Adrenal gland (tissue), 12 donors: ENCODE results near the gene PCDHGA8. TPM values are rescaled to one million over a fixed set of nuclear protein-coding genes. Genes with fewer than 3 reads are reported as not detected.
"Not testable (repeated sequence)": the region's sequence is repeated elsewhere in the genome, so short reads cannot be mapped to it uniquely, and the experiment has no call there.

Source experiments
- DNase-seq, 7 donors: peaks; one replicate each; pipeline ENCODE4 v3.0.0-alpha.2; 2019 to 2020
- H3K27ac ChIP-seq, 5 donors: fragments of 200-600 bp; sonication (generic) in 4 of 5; 1 replicate in 3 of 5; 2 replicates in 2 of 5; pipeline versions ENCODE4 v1.5.1 to v1.8.0; 2016 to 2020; ENCODE audit warnings: mild to moderate bottlenecking in 1 of 5
- H3K27me3 ChIP-seq: fragments of 200-600 bp; 2 replicates; pipeline ENCODE4 v1.8.0; 2021
- H3K36me3 ChIP-seq, 2 donors: fragments of 200-600 bp; replicated peaks in 1 of 2; 1 replicate in 1 of 2; 2 replicates in 1 of 2; pipeline versions ENCODE4 v1.5.1 to v1.8.0; 2018 to 2022
- H3K4me1 ChIP-seq, 2 donors: fragments of 200-600 bp; replicated peaks in 1 of 2; 1 replicate in 1 of 2; 2 replicates in 1 of 2; pipeline versions ENCODE4 v1.5.1 to v1.8.0; 2018 to 2021
- H3K4me3 ChIP-seq, 4 donors: fragments of 200-600 bp; sonication (generic) in 3 of 4; one replicate each; pipeline ENCODE4 v1.5.1; 2016 to 2018
- H3K9me3 ChIP-seq, 3 donors: fragments of 200-600 bp; sonication (generic) in 1 of 3; replicated peaks in 1 of 3; 1 replicate in 2 of 3; 2 replicates in 1 of 3; pipeline versions ENCODE4 v1.5.1 to v1.8.0; 2016 to 2021
- CTCF ChIP-seq, 6 experiments: fragments of 450-650 bp in 4 of 6; fragments of 200-600 bp in 2 of 6; sonication (generic) in 1 of 6; IDR thresholded peaks; 1 replicate in 5 of 6; 2 replicates in 1 of 6; pipeline versions ENCODE4 v1.5.1 to v1.8.0; 2016 to 2021; ENCODE audit warnings: antibody characterized with exemption in 6 of 6, mild to moderate bottlenecking in 2 of 6, moderate library complexity in 1 of 6
- POLR2A ChIP-seq, 2 donors: fragments of 450-650 bp; IDR thresholded peaks; one replicate each; pipeline ENCODE4 v1.6.1; 2017; ENCODE audit warnings: antibody characterized with exemption in 2 of 2, mild to moderate bottlenecking in 2 of 2, moderate library complexity in 1 of 2
- WGBS, 4 donors: extraction: QIAGEN DNeasy Blood & Tissue Kit in 2 of 4; methylation state at CpG; one replicate each; pipeline versions ENCODE4 v1.1.5 to v1.1.7; 2013 to 2017; 5-methylcytosine and 5-hydroxymethylcytosine counted together
- intact Hi-C, 2 donors: fragments of 100-400 bp; cut with DNase I; formaldehyde crosslinking; loops; one replicate each; pipeline versions ENCODE4 v1.14.1 to v1.15.0; 2022 to 2023
- polyA plus RNA-seq, 3 donors: library from polyadenylated mRNA; stranded (reverse); fragments of 200-250 nt in 2 of 3; fragments of 350-450 nt in 1 of 3; fragmentation: Illumina TruSeq in 1 of 3; extraction: RNeasy Lipid Tissue Mini Kit (QIAGEN cat#74804) in 1 of 3; gene quantifications; one replicate each; pipeline ENCODE4 v1.2.3, GENCODE V29; 2013 to 2014
- total RNA-seq, 9 donors: library from RNA; depleted of rRNA in 4 of 9; stranded (reverse); fragments of >200 nt in 4 of 9; fragments of 120-200 nt in 1 of 9; fragmentation: NEBNext Ultra II Directional in 1 of 9; extraction: Animal tissue kit (Norgen Biotek cat#: 25700) in 1 of 9; gene quantifications; one replicate each; pipeline versions ENCODE4 v1.1.0 to v1.2.4, GENCODE V29; 2013 to 2023
- donor health status: healthy with polysubstance abuse.
- donor health status: Bipolar disorder and iron deficiency.
- donor health status: DM: yes; HTN: yes; CAD: no.
- donor health status: DM: no; HTN: no; CAD: no.
- donor health status: DM: no; HTN: no; CAD: no.
- donor health status: DM: yes; HTN: yes; CAD: no.

PCDHGA8 gene
- total and polyA plus RNA-seq, 12 donors: 0.06 to 4.0 (median 0.82) TPM

- 17 to 36% (median 28%) methylated on average over 10 to 31 of the region's 31 CpGs for WGBS, 4 donors
- Histone ChIP-seq H3K4me1 (no peaks in the 10 kb centered on the region), H3K27me3 (no peaks in the 10 kb centered on the region), H3K27ac (no peak overlapping the region), H3K9me3 (peaks cover 0 to 20% (median 10%) of the 10 kb centered on the region in 3 donors), H3K36me3 (no peaks in the 10 kb centered on the region), H3K4me3 (peak overlapping the region in 1 of 4 donors; percentile 16)
- no peak for DNase-seq
- TF ChIP-seq CTCF (IDR thresholded peaks at IDR 0.05): peak in 1 of 6 experiments; percentile 2
- no peak for TF ChIP-seq POLR2A (IDR thresholded peaks at IDR 0.05)
- intact Hi-C loops: no loop called here
Observed at GRCh38 chr5:141343953-141344463, 48.4 kb upstream of the PCDHGA8 start.

GRCh38 chr5:141345327-141345726 lies 47.1 kb upstream of the PCDHGA8 start:
- TF ChIP-seq CTCF (IDR thresholded peaks at IDR 0.05) (no peak), POLR2A (IDR thresholded peaks at IDR 0.05) (no peak)
- Histone ChIP-seq H3K4me1 (no peaks in the 10 kb centered on the region), H3K36me3 (no peaks in the 10 kb centered on the region), H3K27me3 (no peaks in the 10 kb centered on the region), H3K9me3 (peaks cover 0 to 20% (median 10%) of the 10 kb centered on the region in 3 donors), H3K27ac (no peak overlapping the region), H3K4me3 (no peak overlapping the region)
- WGBS, 4 donors: 26 to 54% (median 31%) methylated on average over 8 to 20 of the region's 20 CpGs
- intact Hi-C loops: no loop called here
- DNase-seq: no peak

GRCh38 chr5:141346017-141346416 lies 46.4 kb upstream of the PCDHGA8 start:
- intact Hi-C loops, H3K4me3 ChIP-seq, H3K4me1 ChIP-seq, H3K36me3 ChIP-seq, H3K27me3 ChIP-seq, DNase-seq, H3K27ac ChIP-seq: not testable (repeated sequence)
- WGBS, 4 donors: 34 to 59% (median 48%) methylated on average over 16 to 26 of the region's 35 CpGs
- peaks cover 0 to 20% (median 10%) of the 10 kb centered on the region in 3 donors for H3K9me3 ChIP-seq

GRCh38 chr5:141349917-141350619 lies 42.4 kb upstream of the PCDHGA8 start, which contains the start of gene PCDHGB1:
PCDHGB1 (plus strand) TSS chr5:141350099; CDS start chr5:141350261, 162 bp downstream.
- DNase-seq: peak in 2 of 7 donors; percentile 35 to 46
- TF ChIP-seq POLR2A (IDR thresholded peaks at IDR 0.05) (no peak), CTCF (IDR thresholded peaks at IDR 0.05) (peak in 4 of 6 experiments; percentile 16 to 29 (median 22))
- no peaks in the 10 kb centered on the region for H3K36me3 ChIP-seq
- no peaks in the 10 kb centered on the region for H3K4me1 ChIP-seq
- intact Hi-C loops: no loop called here
- peaks cover 0 to 14% (median 13%) of the 10 kb centered on the region in 3 donors for H3K9me3 ChIP-seq
- WGBS, 4 donors: 16 to 31% (median 21%) methylated on average over 28 to 29 of the region's 29 CpGs
- H3K27ac ChIP-seq: no peak within 1 kb of the TSS
- H3K4me3 ChIP-seq: peak within 1 kb of the TSS in 1 of 4 donors; percentile 33
- no peaks in the 10 kb centered on the region for H3K27me3 ChIP-seq
